Activated CD8-positive, alpha-beta memory T cell treated with anti-CD3 and anti-CD28 coated beads, Interleukin-2, amount 10 ng/mL, durations not matched to agents 7 days and 5 days (primary cell): ENCODE data around the gene RASGRP1. TPM values are rescaled to one million over a fixed set of nuclear protein-coding genes. Genes with fewer than 3 reads are reported as not detected.
A peak's percentile ranks its signal among the peaks of the same experiment; 100 is the strongest.

ENCODE experiments used
- ATAC-seq: fragments of 150-1000 bp; cut with Tn5 transposase; one replicate; pipeline ENCODE4 v1.10.0; 2021; ENCODE audit warnings: moderate library complexity
- CTCF ChIA-PET: fragments of 350-600 bp; sonication (Branson Sonifier 250); formaldehyde crosslinking; loops from one replicate; lab custom pipeline; 2021; ENCODE audit warnings: antibody characterized with exemption; lab: Charles Lee
- DNase-seq: peaks from one replicate; pipeline ENCODE4 v3.0.0-alpha.2; 2020
- H3K27ac Mint-ChIP-seq: one replicate; pipeline ENCODE4 v1.8.0; 2021; ENCODE audit warnings: mild to moderate bottlenecking, mixed read lengths
- H3K27me3 Mint-ChIP-seq: one replicate; pipeline ENCODE4 v1.8.0; 2021; ENCODE audit warnings: mixed read lengths
- H3K36me3 Mint-ChIP-seq: one replicate; pipeline ENCODE4 v1.8.0; 2021; ENCODE audit warnings: mild to moderate bottlenecking, mixed read lengths
- H3K4me1 Mint-ChIP-seq: one replicate; pipeline ENCODE4 v1.8.0; 2021; ENCODE audit warnings: mixed read lengths
- H3K4me3 Mint-ChIP-seq: one replicate; pipeline ENCODE4 v1.8.0; 2021; ENCODE audit warnings: mild to moderate bottlenecking, moderate library complexity, mixed read lengths
- H3K9me3 Mint-ChIP-seq: one replicate; pipeline ENCODE4 v1.8.0; 2022; ENCODE audit warnings: low read depth, mixed read lengths
- total RNA-seq, 2 experiments: library from RNA; stranded (reverse); gene quantifications; one replicate each; pipeline ENCODE4 v1.2.3, GENCODE V29; 2021

The RASGRP1 gene
- total RNA-seq, 2 experiments from 2014 or later: 143 to 202 TPM

GRCh38 chr15:38458646-38459045, 106.0 kb downstream of the RASGRP1 start:
- H3K9me3 Mint-ChIP-seq: no peaks in the 10 kb centered on the region
- CTCF ChIA-PET: interaction anchor here (1.3 to 3.1 kb wide), 5 partner anchors 18 to 241 kb away, joined by 3 to 11 read pairs (median 3); no protein-coding TSS in a partner anchor
- ATAC-seq (no peak), DNase-seq (no peak)
- peaks cover 57% of the 10 kb centered on the region for H3K4me1 Mint-ChIP-seq
- no peak overlapping the region for H3K4me3 Mint-ChIP-seq
- peaks cover 13% of the 10 kb centered on the region for H3K36me3 Mint-ChIP-seq
- no peak overlapping the region for H3K27ac Mint-ChIP-seq
- no peaks in the 10 kb centered on the region for H3K27me3 Mint-ChIP-seq

GRCh38 chr15:38455092-38455491, 109.5 kb downstream of the RASGRP1 start:
- Mint-ChIP-seq H3K36me3 (peaks cover 13% of the 10 kb centered on the region), H3K27ac (peak overlapping the region; percentile 92), H3K4me3 (peak overlapping the region; percentile 94), H3K9me3 (no peaks in the 10 kb centered on the region), H3K27me3 (peaks cover 12% of the 10 kb centered on the region), H3K4me1 (peaks cover 40% of the 10 kb centered on the region)
- DNase-seq: no peak
- no peak for ATAC-seq
- CTCF ChIA-PET: interaction anchor here (0.8 to 5.7 kb wide), 14 partner anchors 14 to 1302 kb away, joined by 3 to 50 read pairs (median 6); partner anchors contain the start of gene RASGRP1

DNA sequence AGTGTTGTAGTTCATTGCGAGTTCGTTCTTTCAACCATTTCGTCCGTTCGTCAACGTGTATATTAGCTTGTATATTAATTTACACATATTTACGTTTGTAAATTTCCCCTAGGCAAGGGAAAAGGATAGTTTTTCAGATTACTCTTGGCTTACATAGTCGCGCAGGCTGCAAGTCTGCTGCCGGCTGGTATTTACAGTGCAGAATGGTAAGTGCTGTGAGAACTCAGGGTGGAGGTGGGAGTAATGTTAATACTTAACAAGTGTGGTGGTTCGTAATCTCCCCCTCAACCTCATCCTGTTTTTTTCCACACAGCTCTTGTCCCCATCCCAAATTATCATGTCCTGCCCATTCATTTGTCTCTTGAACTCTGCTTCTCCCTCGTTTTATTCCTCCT, 109.9 kb downstream of the RASGRP1 start:
- peak overlapping the region; percentile 94 for H3K4me3 Mint-ChIP-seq
- peak overlapping the region; percentile 92 for H3K27ac Mint-ChIP-seq
- H3K4me1 Mint-ChIP-seq: peaks cover 36% of the 10 kb centered on the region
- DNase-seq: no peak
- H3K27me3 Mint-ChIP-seq: peaks cover 12% of the 10 kb centered on the region
- H3K9me3 Mint-ChIP-seq: no peaks in the 10 kb centered on the region
- no peak for ATAC-seq
- CTCF ChIA-PET: interaction anchor here (0.8 to 5.7 kb wide), 18 partner anchors 11 to 1302 kb away, joined by 3 to 50 read pairs (median 4); partner anchors contain the start of gene RASGRP1
- H3K36me3 Mint-ChIP-seq: peaks cover 13% of the 10 kb centered on the region

DNA sequence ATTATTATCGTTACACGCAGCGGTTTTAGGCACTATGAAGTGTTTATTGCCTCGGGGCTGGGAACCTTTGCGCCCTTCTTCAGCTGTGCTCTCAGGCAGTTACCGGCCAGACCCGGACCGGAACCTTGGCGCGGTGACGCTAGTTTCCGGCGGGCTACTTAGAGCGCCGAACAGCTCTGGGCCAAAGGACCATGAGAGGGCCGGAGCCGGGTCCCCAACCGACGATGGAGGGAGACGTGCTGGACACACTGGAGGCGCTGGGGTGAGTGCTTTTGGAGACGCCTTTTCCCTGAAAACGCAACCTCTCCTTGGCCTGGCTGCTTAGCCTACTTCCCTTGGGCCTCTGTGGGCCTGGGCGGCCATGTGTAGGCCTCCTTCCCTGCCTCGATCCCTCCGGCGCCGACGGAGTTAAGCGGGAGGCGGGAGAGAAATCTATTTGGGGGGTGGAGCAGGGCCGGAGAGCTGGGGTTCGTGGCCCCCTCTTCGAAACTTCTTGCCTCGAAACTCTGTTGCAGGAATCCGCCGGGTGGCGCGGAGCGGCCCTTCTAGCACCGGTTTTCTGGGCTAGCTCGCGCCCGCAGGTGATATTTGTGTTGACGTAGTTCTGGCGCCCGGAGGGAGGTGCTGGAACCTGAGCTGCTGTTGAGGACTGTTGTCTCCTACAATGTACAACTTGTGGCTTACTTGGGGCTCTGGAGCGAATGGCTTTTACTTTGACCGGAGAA, 110.5 kb downstream of the RASGRP1 start, which contains the start of gene FAM98B:
TSS of gene FAM98B (plus strand) at position 157 of the 725 bp plus-strand sequence. CDS start at position 192, 35 bp downstream.
- Mint-ChIP-seq H3K9me3 (no peaks in the 10 kb centered on the region), H3K27ac (peak within 1 kb of the TSS; percentile 92), H3K4me1 (peaks cover 34% of the 10 kb centered on the region), H3K27me3 (peaks cover 15% of the 10 kb centered on the region), H3K4me3 (peak within 1 kb of the TSS; percentile 94), H3K36me3 (peaks cover 12% of the 10 kb centered on the region)
- ATAC-seq: peak; percentile 96
- CTCF ChIA-PET: interaction anchor here (0.8 to 5.7 kb wide), 19 partner anchors 11 to 1303 kb away, joined by 3 to 50 read pairs (median 4); partner anchors contain the start of gene RASGRP1
- peak; percentile 92 for DNase-seq

GRCh38 chr15:38441130-38441519, 123.5 kb downstream of the RASGRP1 start:
- H3K27ac Mint-ChIP-seq: no peak overlapping the region
- H3K4me3 Mint-ChIP-seq: no peak overlapping the region

DNA sequence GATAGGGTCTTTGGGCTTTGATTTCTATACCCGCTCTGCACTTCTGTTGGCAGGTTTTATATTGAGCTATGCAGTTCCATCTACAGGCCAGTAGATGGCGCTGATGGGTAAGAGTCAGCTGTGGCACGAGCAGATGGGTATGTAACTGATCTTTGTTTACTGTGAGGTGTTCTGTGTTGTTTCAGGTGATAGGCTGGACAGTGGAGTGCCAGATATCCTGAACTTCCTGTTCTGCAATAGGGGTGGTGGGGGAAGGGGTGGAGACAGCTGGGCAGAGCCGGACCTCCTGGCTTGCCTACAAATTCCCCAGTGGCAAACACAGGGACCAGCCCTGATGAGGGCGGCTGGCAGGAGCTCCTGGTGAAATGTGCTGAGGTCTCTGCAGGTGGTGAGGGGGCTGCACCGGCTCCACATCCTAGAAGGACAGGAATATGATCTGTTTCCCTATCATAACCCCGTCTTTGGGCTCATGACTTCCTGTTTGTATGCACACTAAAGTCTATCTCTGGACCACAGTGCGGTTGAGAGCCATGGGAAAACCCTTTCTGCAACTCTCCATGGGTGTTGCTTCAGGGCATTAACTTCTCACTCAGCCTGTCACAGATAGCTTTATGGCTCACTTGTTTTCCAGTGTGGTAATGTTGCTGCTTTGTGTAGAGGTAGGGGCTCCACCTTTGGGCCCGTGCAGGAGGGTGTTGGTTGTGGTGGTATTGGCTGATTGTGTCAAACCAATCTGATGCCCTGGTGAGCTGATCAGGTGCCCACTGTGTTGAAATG, 124.1 kb downstream of the RASGRP1 start:
- Mint-ChIP-seq H3K9me3 (no peaks in the 10 kb centered on the region), H3K4me3 (no peak overlapping the region), H3K36me3 (no peaks in the 10 kb centered on the region), H3K4me1 (peaks cover 8% of the 10 kb centered on the region), H3K27me3 (peaks cover 44% of the 10 kb centered on the region), H3K27ac (peak overlapping the region; percentile 7)
- peak; percentile 90 for ATAC-seq
- DNase-seq: peak; percentile 63
- CTCF ChIA-PET: interaction anchor here (0.6 to 6.4 kb wide), 41 partner anchors 8 to 1140 kb away, joined by 3 to 143 read pairs (median 5); partner anchors contain the start of genes FAM98B, RASGRP1 and THBS1

More at GRCh38 chr15:38441130-38441519, 123.5 kb downstream of the RASGRP1 start:
- Mint-ChIP-seq H3K9me3 (no peaks in the 10 kb centered on the region), H3K36me3 (no peaks in the 10 kb centered on the region), H3K4me1 (peaks cover 8% of the 10 kb centered on the region), H3K27me3 (peaks cover 39% of the 10 kb centered on the region)
- DNase-seq (no peak), ATAC-seq (no peak)
- CTCF ChIA-PET: interaction anchor here (0.9 to 6.4 kb wide), 27 partner anchors 12 to 1139 kb away, joined by 3 to 143 read pairs (median 7); partner anchors contain the start of genes FAM98B, RASGRP1 and THBS1

Other genes starting within 250 kb of the RASGRP1 start
- 10 to 100 TPM; 34.8 to 41.4 TPM for gene FAM98B, start 110.7 kb downstream of the RASGRP1 start, total RNA-seq